Coronary artery (tissue), 2 donors: ENCODE measurements around the gene ACP3.
"Not testable (repeated sequence)": the region's sequence is repeated elsewhere in the genome, so short reads cannot be mapped to it uniquely, and the experiment has no call there.

ENCODE experiments used
- DNase-seq: peaks from one replicate; pipeline ENCODE4 v3.0.0-alpha.2; 2017; ENCODE audit warnings: low spot score
- H3K27ac ChIP-seq, 2 donors: fragments of 200-600 bp; sonication (generic); one replicate each; pipeline ENCODE4 v1.5.1; 2016 to 2019
- H3K4me3 ChIP-seq: fragments of 200-600 bp; sonication (generic); 2 replicates; pipeline ENCODE4 v1.5.1; 2016; ENCODE audit warnings: mild to moderate bottlenecking, moderate library complexity
- TF ChIP-seq, protein P1 (sequence below): fragments of 200-600 bp; sonication (generic); IDR thresholded peaks from one replicate; pipeline ENCODE4 v1.5.1; 2019; ENCODE audit warnings: antibody characterized with exemption

ACP3 gene

DNA sequence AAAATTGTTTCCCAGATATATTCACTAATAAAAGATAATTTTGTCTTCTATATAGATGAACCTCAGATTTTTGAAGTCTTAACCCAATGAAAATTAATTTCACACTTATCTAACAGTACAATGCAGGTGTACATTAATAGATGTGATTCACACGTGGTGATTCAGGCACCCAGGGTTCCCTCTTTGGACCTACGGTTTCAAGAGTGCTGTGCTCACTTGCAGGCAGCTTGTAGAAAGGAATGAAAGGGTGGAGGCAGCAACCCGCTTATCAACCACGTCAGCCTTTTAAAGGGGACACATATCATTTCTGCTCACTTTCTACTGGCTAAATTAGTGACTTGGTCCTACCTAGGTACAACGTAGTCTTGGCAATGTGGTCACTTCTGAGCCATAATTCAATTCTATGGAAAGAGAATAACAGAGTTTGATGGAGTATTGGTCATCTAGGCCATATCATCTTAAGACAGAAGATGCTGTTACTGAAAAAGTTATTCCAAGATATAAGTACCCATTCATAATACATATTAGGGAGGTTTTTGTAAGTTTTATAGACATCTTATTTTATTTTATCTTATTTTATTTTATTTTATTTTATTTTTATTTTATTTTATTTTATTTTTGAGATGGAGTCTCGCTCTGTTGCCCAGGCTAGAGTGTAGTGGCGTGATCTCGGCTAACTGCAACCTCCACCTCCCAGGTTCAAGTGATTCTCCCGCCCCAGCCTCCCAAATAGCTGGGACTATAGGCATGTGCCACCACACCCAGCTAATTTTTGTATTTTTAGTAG, 37.9 kb downstream of the ACP3 start:
- TF ChIP-seq, protein P1, sequence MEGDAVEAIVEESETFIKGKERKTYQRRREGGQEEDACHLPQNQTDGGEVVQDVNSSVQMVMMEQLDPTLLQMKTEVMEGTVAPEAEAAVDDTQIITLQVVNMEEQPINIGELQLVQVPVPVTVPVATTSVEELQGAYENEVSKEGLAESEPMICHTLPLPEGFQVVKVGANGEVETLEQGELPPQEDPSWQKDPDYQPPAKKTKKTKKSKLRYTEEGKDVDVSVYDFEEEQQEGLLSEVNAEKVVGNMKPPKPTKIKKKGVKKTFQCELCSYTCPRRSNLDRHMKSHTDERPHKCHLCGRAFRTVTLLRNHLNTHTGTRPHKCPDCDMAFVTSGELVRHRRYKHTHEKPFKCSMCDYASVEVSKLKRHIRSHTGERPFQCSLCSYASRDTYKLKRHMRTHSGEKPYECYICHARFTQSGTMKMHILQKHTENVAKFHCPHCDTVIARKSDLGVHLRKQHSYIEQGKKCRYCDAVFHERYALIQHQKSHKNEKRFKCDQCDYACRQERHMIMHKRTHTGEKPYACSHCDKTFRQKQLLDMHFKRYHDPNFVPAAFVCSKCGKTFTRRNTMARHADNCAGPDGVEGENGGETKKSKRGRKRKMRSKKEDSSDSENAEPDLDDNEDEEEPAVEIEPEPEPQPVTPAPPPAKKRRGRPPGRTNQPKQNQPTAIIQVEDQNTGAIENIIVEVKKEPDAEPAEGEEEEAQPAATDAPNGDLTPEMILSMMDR = no peak

DNA sequence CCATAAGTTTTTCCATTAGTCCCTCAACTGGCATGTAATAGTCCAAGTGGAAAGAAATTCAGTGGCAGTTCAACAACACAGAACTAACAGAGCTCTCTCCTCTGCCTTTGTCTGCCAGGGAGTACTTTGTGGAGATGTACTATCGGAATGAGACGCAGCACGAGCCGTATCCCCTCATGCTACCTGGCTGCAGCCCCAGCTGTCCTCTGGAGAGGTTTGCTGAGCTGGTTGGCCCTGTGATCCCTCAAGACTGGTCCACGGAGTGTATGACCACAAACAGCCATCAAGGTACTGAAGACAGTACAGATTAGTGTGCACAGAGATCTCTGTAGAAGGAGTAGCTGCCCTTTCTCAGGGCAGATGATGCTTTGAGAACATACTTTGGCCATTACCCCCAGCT, 39.4 kb downstream of the ACP3 start:
- Histone ChIP-seq H3K4me3 (no peak overlapping the region), H3K27ac (no peak overlapping the region)
- TF ChIP-seq, protein P1 = no peak
- DNase-seq = no peak

More for the DNA sequence above, 37.9 kb downstream of the ACP3 start:
- H3K27ac ChIP-seq = no peak overlapping the region
- DNase-seq = no peak
- no peak overlapping the region for H3K4me3 ChIP-seq

- H3K27ac ChIP-seq = no peak overlapping the region
Measured at GRCh38 chr3:132360717-132361116, 43.5 kb downstream of the ACP3 start.

GRCh38 chr3:132362329-132362728, 45.1 kb downstream of the ACP3 start:
- H3K4me3 ChIP-seq = no peak overlapping the region
- TF ChIP-seq, protein P1 = no peak
- DNase-seq = no peak
- no peak overlapping the region for H3K27ac ChIP-seq

More at GRCh38 chr3:132360717-132361116, 43.5 kb downstream of the ACP3 start:
- H3K4me3 ChIP-seq = no peak overlapping the region
- TF ChIP-seq, protein P1 = no peak
- DNase-seq = no peak

- no peak for DNase-seq
- Histone ChIP-seq H3K4me3 (no peak overlapping the region), H3K27ac (no peak overlapping the region)
- TF ChIP-seq, protein P1 = no peak
Measured at GRCh38 chr3:132368515-132368914, 51.3 kb downstream of the ACP3 start.

GRCh38 chr3:132368962-132369361, 51.8 kb downstream of the ACP3 start:
- no peak for DNase-seq
- TF ChIP-seq, protein P1 = no peak
- no peak overlapping the region for H3K27ac ChIP-seq
- H3K4me3 ChIP-seq = no peak overlapping the region

DNA sequence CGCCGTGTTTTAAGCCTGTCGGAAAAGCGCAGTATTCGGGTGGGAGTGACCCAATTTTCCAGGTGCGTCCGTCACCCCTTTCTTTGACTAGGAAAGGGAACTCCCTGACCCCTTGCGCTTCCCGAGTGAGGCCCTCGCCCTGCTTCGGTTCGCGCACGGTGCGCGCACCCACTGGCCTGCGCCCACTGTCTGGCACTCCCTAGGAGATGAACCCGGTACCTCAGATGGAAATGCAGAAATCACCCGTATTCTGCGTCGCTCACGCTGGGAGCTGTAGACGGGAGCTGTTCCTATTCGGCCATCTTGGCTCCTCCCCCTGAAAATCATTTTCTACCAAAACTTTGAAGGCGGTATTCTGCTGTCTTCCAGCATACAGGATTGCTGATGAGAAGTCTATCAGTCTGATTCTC, 59.7 kb downstream of the ACP3 start:
- H3K27ac ChIP-seq, H3K4me3 ChIP-seq, DNase-seq: not testable (repeated sequence)
